Activated CD4-positive, alpha-beta T cell treated with anti-CD3 and anti-CD28 coated beads, Interleukin-2, amount 50 U/mL, for 16 hours (primary cell): ENCODE results near the gene SERF1B.
"Not testable (repeated sequence)": the region's sequence is repeated elsewhere in the genome, so short reads cannot be mapped to it uniquely, and the experiment has no call there.

Experiments used
- DNase-seq: peaks from one replicate; pipeline ENCODE4 v3.0.0-alpha.2; 2020

Gene SERF1B

GRCh38 chr5:70025106-70025844, at the start of gene SERF1B:
SERF1B (plus strand) TSS chr5:70025251; CDS start chr5:70025452, 201 bp downstream.
- DNase-seq = not testable (repeated sequence)

DNA sequence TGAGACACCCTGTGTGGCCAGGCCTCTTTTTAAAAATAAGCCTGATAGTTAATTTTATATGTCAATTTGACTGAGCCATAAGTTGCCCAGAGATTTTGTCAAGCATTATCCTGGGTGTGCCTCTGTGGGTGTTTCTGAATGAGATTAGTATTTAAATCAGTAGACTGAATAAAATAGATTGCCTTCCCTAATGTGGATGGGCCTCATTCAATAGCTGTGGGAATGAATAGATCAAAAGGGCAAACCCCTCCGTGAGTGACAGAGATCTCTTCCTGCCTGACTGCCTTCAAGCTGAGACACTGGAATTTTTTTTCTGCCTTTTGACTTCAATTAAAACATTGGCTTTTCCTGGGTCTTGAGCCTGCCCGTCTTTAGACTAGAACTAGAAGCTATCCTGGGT, 33.3 kb upstream of the SERF1B start:
- DNase-seq = not testable (repeated sequence)

DNA sequence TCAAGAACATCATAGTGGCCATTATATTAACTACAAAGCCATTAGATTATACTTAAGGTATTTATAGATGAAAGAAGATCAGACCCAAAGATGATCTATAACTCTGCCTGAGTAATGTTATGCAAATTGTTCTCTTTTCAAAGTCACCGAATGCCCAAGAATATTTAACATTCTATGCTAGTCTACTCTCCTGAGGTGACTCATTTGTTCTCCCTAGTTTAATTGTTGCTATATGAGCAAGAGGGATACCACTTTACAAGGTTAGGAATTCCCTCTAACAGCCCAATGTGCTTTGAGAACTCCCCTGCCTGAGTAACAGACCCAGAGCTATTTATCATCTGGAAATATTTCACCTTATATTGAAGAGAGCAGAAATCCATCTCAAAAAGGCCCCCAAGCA, 29.5 kb upstream of the SERF1B start:
- DNase-seq = not testable (repeated sequence)

- DNase-seq = not testable (repeated sequence)
Measured at GRCh38 chr5:70020660-70021059, 4.4 kb upstream of the SERF1B start.

DNA sequence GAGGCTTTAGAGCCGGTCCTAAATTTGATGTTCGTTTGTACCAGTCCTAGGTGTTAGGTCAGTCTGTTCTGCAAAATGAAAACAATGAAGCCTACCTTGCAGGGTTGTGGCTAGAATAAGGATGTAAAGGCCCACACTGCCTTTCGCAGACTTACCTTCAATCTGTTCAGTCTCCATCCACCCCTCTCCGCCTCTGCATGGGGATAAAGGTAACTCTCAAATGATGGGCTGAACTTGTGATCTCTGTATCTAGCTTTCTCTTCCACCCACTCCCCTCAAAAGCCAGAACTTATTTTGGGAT, 744 bp downstream of the SERF1B start:
- DNase-seq = not testable (repeated sequence)

GRCh38 chr5:70031204-70031603, 6.2 kb downstream of the SERF1B start:
- DNase-seq = not testable (repeated sequence)

DNA sequence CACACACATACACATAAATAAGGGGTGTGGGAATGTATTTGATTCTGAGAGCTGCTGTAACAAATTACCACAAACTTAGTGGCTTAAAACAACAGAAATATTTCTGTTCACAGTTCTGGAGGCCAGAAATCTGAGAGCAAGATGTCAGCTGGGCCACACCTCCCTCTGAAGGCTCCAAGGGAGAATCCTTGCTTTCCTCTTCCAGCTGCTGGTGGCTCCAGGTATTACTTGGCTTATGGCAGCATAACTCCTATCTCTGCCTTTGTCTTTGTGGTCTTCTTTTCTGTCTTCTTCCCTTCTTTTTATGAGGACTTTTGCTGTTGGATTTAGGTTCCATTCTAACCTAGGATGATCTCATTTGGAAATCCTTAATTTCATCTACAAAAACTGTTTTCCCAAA, 16.4 kb downstream of the SERF1B start:
- DNase-seq = not testable (repeated sequence)

- DNase-seq = not testable (repeated sequence)
Measured at GRCh38 chr5:70049790-70050142, 24.7 kb downstream of the SERF1B start.

GRCh38 chr5:70056289-70056942, 31.4 kb downstream of the SERF1B start:
- DNase-seq = not testable (repeated sequence)

DNA sequence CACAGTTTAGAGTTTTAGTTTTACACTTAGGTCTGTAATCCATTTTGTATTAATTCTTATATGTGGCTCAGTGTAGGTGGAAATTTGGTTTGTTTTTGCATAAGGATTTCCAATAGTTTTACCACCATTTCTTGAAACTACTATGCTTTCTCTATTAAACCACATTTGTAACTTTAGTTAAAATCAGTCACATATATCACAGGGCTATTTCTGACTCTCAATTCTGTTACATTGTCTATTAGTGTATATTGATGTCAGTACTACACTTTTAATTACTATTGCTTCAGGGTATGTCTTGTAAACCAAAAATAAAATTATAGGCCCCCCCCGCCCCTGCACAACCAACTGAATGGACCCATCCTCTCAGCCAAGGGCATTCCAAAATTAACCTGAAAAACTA, 32.1 kb downstream of the SERF1B start:
- not testable (repeated sequence) for DNase-seq

GRCh38 chr5:70077632-70078031, 52.6 kb downstream of the SERF1B start:
- DNase-seq = not testable (repeated sequence)

DNA sequence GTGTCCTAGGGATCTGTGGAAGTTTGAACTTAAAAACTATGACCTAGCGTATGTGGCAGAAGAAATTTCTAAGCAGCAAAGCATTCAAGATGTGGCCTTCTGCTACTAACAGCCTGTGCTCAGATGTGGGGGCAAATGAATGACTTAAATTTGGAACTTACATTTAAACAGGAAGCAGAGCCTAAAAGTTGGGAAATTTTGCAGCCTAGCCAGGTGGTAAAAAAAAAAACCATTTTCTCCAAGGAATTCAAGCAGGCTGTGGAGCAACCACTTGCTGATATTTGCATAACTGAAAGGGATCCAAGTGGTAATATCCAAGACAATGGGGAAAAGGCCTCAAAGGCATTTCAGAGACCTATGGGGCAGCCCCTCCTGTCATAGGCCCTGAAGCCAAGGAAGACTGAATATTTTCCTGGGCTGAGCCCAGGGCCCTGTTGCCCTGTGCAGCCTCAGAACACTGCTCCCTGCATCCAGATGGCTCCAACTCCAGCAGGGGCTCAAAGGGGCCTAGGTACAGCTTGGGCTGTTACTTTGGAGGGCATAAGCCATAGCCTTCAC, 63.9 kb downstream of the SERF1B start:
- not testable (repeated sequence) for DNase-seq

DNA sequence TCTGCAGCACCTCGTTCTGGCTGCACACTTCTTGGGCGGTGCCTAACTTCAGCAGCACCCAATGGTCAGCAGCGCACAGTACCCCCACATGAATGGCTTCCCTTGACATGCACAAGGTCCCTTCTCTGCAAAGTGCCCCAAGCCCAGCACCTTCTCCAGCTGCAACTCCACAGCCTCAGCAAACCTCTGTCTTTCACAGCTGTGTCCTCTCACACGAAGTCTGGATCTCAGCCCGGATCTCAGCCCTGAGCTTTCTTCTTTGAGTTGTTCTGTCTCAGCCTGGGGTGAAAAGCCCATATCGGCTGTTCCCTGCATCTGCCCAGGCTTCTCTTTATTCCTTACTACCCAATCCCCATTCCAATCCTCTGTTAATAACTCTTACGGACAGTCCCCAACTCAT, 66.7 kb downstream of the SERF1B start:
- not testable (repeated sequence) for DNase-seq
